Calu3 (cell line): ENCODE results near the gene CTBP1. TPM values are rescaled to one million over a fixed set of nuclear protein-coding genes. Genes with fewer than 3 reads are reported as not detected.

Source experiments
- Bru-seq: library from RNA; stranded (reverse); fragments of 400-500 nt; gene quantifications from one replicate; lab custom pipeline; 2021; lab: Mats Ljungman, UMichigan
- BruChase-seq, 2 experiments: library from RNA; stranded (reverse); fragments of 400-500 nt; gene quantifications; one replicate each; lab custom pipeline; 2021; lab: Mats Ljungman, UMichigan
- BruUV-seq: library from RNA; stranded (reverse); fragments of 400-500 nt; replicated peaks from 2 replicates; lab custom pipeline; 2021; lab: Mats Ljungman, UMichigan
- CTCF ChIA-PET: fragments of 300-600 bp; sonication (Branson Sonifier 250); formaldehyde crosslinking; loops from one replicate; lab custom pipeline; 2022; ENCODE audit warnings: antibody characterized with exemption; lab: Charles Lee
- DNase-seq: peaks from one replicate; pipeline ENCODE4 v3.0.0; 2022
- H3K27ac Mint-ChIP-seq: one replicate; pipeline ENCODE4 v1.8.0; 2022; ENCODE audit warnings: mixed read lengths; ENCODE audit not compliant: unreplicated experiment
- H3K27me3 Mint-ChIP-seq: one replicate; pipeline ENCODE4 v1.8.0; 2022; ENCODE audit warnings: mixed read lengths; ENCODE audit not compliant: unreplicated experiment
- H3K36me3 Mint-ChIP-seq: one replicate; pipeline ENCODE4 v1.8.0; 2022; ENCODE audit warnings: mild to moderate bottlenecking, moderate library complexity, mixed read lengths; ENCODE audit not compliant: insufficient read depth, unreplicated experiment
- H3K4me1 Mint-ChIP-seq: one replicate; pipeline ENCODE4 v1.8.0; 2022; ENCODE audit warnings: mild to moderate bottlenecking, low read depth, mixed read lengths; ENCODE audit not compliant: unreplicated experiment
- H3K4me3 Mint-ChIP-seq: one replicate; pipeline ENCODE4 v1.8.0; 2022; ENCODE audit warnings: mild to moderate bottlenecking, low read depth, moderate library complexity, mixed read lengths; ENCODE audit not compliant: unreplicated experiment
- H3K9me3 Mint-ChIP-seq: one replicate; pipeline ENCODE4 v1.8.0; 2022; ENCODE audit warnings: low read depth, mixed read lengths; ENCODE audit not compliant: unreplicated experiment
- intact Hi-C: fragments of 100-400 bp; cut with micrococcal nuclease; formaldehyde crosslinking; loops from one replicate; pipeline ENCODE4 v1.10.0; 2022; ENCODE audit not compliant: unreplicated experiment
- long read RNA-seq: library from polyadenylated mRNA; stranded (forward); transcript quantifications from one replicate; pipeline ENCODE4 v2.0.0, GENCODE V29; 2022
- total RNA-seq: library from RNA; stranded (reverse); gene quantifications from 2 replicates; pipeline ENCODE4 v1.2.3, GENCODE V29; 2022
- TF ChIP-seq, protein P1 (sequence below): fragments of 200-600 bp; IDR thresholded peaks from one replicate; pipeline ENCODE4 v1.8.0; 2022; ENCODE audit warnings: antibody characterized with exemption; ENCODE audit not compliant: unreplicated experiment

CTBP1 gene
- total RNA-seq (115 and 130 TPM in 2 replicates), Bru-seq, nascent RNA (percentile 71 among the genes with signal in this experiment), BruChase-seq, experiment 1, labeled RNA remaining after a 6-hour chase (percentile 90 among the genes with signal in this experiment), BruChase-seq, experiment 2, labeled RNA remaining after a 2-hour chase (percentile 84 among the genes with signal in this experiment)
- long read RNA-seq, transcript CTBP1-203 (10 exons, 2,467 nt) = major isoform, 46 of 130 reads
- long read RNA-seq, transcript CTBP1-201 (9 exons, 2,297 nt) = minor isoform, 9 of 130 reads
- long read RNA-seq, partial matches to known transcripts = 16 of 130 reads
- long read RNA-seq, other reads (novel, unspliced or antisense) = 54 of 130 reads

DNA sequence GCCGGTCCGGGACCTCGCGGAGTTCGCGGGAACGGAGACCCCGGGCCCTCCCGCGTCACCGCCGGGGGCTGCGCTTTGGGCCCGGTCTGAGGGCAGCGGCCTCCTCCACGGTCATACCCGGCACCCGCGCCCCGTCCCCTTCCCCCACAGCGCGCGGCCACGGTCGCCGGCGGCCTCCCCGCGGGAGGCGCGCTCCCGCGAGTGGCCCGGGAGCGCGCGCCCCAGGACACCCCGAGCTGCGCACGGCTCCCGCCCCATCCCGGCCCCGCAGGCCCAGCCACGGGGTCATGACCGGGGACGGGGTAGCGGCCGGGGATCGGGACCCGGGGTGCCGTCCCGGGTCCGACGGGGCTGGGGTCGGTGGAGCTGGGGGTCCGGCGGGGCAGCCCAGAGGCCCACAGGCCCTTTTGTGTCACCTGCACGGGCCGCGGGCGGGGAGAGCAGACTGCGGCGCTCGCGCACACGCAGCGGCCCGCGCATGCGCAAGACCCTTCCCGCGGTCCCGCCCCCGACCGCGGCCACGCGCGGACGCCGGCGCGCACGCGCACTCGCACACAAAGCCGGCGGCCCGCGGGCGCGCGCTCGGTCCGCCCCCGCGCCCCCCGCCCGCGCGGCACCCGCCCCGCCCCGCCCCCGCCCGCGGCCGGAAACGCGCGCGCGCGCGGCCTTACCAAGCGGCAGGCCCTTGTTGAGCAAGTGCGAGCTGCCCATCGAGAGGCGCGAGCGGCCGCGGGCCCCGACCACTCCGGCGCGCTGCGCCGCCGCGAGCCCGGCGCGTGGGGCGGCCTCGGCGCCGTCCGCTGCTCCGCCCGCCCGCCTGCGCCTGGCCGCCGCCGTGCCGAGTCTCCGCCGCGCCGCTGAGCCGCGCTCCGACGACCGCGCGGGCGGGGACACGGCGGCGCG, at the start of gene CTBP1:
CTBP1 (minus strand) TSS at position 886 of the 903 bp plus-strand sequence. CDS start 7,799 bp downstream, outside the sequence.
- intact Hi-C loops = no loop called here
- peak within 1 kb of the TSS; percentile 75 for H3K27ac Mint-ChIP-seq
- peaks cover 41% of the 10 kb centered on the region for H3K36me3 Mint-ChIP-seq
- H3K4me1 Mint-ChIP-seq = peaks cover 12% of the 10 kb centered on the region
- peak within 1 kb of the TSS; percentile 79 for H3K4me3 Mint-ChIP-seq
- TF ChIP-seq, protein P1, sequence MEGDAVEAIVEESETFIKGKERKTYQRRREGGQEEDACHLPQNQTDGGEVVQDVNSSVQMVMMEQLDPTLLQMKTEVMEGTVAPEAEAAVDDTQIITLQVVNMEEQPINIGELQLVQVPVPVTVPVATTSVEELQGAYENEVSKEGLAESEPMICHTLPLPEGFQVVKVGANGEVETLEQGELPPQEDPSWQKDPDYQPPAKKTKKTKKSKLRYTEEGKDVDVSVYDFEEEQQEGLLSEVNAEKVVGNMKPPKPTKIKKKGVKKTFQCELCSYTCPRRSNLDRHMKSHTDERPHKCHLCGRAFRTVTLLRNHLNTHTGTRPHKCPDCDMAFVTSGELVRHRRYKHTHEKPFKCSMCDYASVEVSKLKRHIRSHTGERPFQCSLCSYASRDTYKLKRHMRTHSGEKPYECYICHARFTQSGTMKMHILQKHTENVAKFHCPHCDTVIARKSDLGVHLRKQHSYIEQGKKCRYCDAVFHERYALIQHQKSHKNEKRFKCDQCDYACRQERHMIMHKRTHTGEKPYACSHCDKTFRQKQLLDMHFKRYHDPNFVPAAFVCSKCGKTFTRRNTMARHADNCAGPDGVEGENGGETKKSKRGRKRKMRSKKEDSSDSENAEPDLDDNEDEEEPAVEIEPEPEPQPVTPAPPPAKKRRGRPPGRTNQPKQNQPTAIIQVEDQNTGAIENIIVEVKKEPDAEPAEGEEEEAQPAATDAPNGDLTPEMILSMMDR = no peak
- peak; percentile 80 for DNase-seq
- H3K27me3 Mint-ChIP-seq = no peaks in the 10 kb centered on the region
- no TSS peak for BruUV-seq
- H3K9me3 Mint-ChIP-seq = peaks cover 2% of the 10 kb centered on the region
- CTCF ChIA-PET = no interaction called here

DNA sequence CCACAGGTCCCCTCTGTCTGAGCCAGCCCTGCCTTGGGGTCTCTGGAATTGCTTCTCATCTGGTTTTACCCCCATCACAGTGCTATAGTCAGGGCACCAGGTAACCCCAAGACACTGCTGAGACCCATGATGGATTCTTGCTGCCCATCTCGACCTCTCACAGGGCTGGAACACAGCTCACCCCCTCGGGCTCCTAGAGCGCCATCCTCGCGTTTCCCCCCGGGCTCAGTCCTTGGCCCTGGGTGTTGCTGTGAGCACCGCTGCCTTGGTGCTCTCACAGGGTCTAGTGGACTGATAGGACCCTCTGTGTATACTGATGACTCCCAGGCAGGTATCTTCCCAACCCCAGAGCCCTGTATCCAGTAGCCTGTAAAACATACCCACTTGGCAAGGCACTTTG, 49.5 kb upstream of the CTBP1 start:
- Mint-ChIP-seq H3K27ac (no peak overlapping the region), H3K27me3 (no peaks in the 10 kb centered on the region), H3K36me3 (peaks cover 15% of the 10 kb centered on the region), H3K9me3 (no peaks in the 10 kb centered on the region), H3K4me3 (no peak overlapping the region), H3K4me1 (no peaks in the 10 kb centered on the region)
- BruUV-seq = no TSS peak
- TF ChIP-seq, protein P1 = no peak
- intact Hi-C loops = no loop called here
- CTCF ChIA-PET = no interaction called here
- DNase-seq = no peak

DNA sequence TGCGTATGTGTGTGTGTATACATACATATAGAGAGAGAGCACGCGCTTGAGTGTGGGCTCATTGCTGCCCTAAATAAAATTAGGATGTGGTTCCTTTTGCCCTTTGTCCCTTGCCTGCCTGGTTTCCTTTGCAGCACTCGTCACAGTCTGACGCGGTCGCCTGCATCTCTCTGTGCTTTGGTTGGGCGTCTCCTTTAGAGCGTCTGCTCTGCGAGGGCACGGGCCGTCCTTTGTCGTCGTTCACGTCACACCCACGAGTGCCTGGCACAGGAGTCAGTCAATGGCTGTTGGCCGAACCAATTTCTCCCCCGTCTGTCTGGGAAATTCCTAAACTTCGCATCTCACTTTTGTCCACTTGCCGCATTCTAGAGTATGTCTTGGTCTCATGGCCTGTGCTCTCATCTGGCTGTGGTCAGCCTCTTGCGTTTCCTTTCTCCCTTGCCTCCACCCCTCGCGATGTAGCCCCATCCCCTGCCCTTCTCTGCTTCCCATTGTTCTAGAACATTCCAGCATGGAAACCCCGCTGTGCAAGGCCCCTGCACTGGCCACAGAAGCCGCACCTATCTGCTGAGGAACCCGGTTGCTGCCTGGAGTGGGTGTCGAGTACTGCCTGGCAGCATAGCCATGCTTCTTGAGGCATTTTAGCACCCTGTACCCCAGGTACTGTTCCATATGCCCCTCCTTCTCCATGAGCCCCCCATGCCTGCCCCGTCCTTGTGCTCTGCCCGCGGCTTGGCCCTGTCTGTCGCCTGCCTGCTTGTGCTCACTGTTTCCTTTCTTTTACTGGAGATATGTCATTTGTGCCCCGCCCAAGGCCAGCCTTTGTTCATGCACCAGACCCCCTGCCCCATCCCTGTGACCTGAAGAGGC, 48.8 kb upstream of the CTBP1 start:
- CTCF ChIA-PET = no interaction called here
- no peak overlapping the region for H3K27ac Mint-ChIP-seq
- intact Hi-C loops = no loop called here
- no peak for DNase-seq
- peaks cover 18% of the 10 kb centered on the region for H3K36me3 Mint-ChIP-seq
- H3K4me1 Mint-ChIP-seq = no peaks in the 10 kb centered on the region
- BruUV-seq = no TSS peak
- TF ChIP-seq, protein P1 = no peak
- H3K4me3 Mint-ChIP-seq = no peak overlapping the region
- H3K27me3 Mint-ChIP-seq = no peaks in the 10 kb centered on the region
- no peaks in the 10 kb centered on the region for H3K9me3 Mint-ChIP-seq

DNA sequence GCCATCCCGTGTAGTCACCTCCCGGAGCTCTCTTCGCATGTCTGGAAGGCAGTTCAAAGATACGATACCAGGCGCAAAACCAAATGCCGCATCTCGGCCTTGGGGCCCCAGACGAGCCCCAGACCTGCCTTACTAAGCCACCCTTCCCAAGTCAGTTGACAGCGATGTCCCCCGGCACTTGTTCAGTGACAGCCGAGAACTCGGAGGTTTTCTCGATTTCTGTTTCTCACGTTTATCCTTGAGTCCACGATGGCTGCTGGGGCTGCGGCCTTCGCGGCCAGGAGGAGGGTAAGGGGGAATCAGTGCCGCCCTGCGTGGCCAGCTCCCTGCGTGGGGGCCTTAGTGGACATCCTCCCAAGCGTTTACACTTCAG, 48.1 kb upstream of the CTBP1 start:
- CTCF ChIA-PET = no interaction called here
- peaks cover 22% of the 10 kb centered on the region for H3K36me3 Mint-ChIP-seq
- H3K9me3 Mint-ChIP-seq = no peaks in the 10 kb centered on the region
- no peak overlapping the region for H3K4me3 Mint-ChIP-seq
- no peak overlapping the region for H3K27ac Mint-ChIP-seq
- no peaks in the 10 kb centered on the region for H3K27me3 Mint-ChIP-seq
- TF ChIP-seq, protein P1 = no peak
- DNase-seq = no peak
- H3K4me1 Mint-ChIP-seq = peaks cover 3% of the 10 kb centered on the region
- no TSS peak for BruUV-seq
- intact Hi-C loops = no loop called here
